Omental fat pad (tissue), 4 donors: Measurements from ENCODE around the gene ESPL1. TPM values are rescaled to one million over a fixed set of nuclear protein-coding genes. Genes with fewer than 3 reads are reported as not detected.

Experiments
- ATAC-seq: fragments of 150-250 bp; one replicate; pipeline ENCODE4 v1.9.1; 2016; ENCODE audit warnings: mild to moderate bottlenecking, moderate library complexity; ENCODE audit not compliant: low FRiP score
- DNase-seq: peaks from one replicate; pipeline ENCODE4 v3.0.0-alpha.2; 2019; ENCODE audit warnings: low spot score
- CTCF ChIP-seq, 3 donors: fragments of 450-650 bp; IDR thresholded peaks; one replicate each; pipeline ENCODE4 v1.5.1; 2016 to 2017; ENCODE audit warnings: antibody characterized with exemption in 3 of 3, mild to moderate bottlenecking in 3 of 3, moderate library complexity in 2 of 3
- total RNA-seq, 4 donors: library from RNA; depleted of rRNA; stranded (reverse); fragments of >200 nt; gene quantifications; one replicate each; pipeline ENCODE4 v1.1.0, GENCODE V29; 2016

The ESPL1 gene
- total RNA-seq, 4 donors from 2014 or later, result 0.63 to 2.0 (median 0.90) TPM

DNA sequence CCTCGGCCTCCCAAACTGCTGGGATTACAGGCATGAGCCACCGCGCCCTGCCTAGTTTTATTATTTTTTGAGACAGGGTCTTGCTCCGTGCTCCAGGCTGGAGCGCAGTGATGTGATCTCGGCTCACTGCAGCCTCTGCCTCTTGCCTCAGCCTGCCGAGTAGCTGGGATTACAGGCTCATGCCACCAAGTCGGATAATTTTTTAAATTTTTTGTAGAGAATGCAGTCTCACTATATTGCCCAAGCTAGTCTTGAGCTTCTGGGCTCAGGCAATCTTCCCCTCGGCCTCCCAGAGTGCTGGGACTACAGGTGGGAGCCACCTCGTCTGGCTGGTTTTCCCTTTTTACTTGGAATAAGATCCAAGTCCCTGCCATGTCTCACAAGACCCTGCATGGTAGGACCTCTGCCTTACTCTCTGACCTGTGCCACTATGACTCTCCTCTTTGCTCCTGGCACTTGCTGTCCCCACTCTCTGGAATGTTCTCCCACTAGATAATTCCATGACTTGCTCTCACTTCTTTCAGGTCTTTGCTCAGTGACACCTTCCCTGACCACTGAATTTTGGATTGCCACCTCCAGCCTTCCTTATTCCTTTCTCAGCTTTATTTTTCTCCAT lies 28.3 kb upstream of the ESPL1 start:
- DNase-seq (no peak), ATAC-seq (no peak)
- no peak for TF ChIP-seq CTCF (IDR thresholded peaks at IDR 0.05)

GRCh38 chr12:53241623-53242412 lies 26.3 kb upstream of the ESPL1 start:
- TF ChIP-seq CTCF (IDR thresholded peaks at IDR 0.05), result no peak
- DNase-seq (no peak), ATAC-seq (no peak)

GRCh38 chr12:53244337-53244736 lies 23.8 kb upstream of the ESPL1 start:
- no peak for ATAC-seq
- DNase-seq, result no peak
- TF ChIP-seq CTCF (IDR thresholded peaks at IDR 0.05), result no peak

GRCh38 chr12:53245286-53245685 lies 22.8 kb upstream of the ESPL1 start:
- no peak for TF ChIP-seq CTCF (IDR thresholded peaks at IDR 0.05)
- no peak for ATAC-seq

DNA sequence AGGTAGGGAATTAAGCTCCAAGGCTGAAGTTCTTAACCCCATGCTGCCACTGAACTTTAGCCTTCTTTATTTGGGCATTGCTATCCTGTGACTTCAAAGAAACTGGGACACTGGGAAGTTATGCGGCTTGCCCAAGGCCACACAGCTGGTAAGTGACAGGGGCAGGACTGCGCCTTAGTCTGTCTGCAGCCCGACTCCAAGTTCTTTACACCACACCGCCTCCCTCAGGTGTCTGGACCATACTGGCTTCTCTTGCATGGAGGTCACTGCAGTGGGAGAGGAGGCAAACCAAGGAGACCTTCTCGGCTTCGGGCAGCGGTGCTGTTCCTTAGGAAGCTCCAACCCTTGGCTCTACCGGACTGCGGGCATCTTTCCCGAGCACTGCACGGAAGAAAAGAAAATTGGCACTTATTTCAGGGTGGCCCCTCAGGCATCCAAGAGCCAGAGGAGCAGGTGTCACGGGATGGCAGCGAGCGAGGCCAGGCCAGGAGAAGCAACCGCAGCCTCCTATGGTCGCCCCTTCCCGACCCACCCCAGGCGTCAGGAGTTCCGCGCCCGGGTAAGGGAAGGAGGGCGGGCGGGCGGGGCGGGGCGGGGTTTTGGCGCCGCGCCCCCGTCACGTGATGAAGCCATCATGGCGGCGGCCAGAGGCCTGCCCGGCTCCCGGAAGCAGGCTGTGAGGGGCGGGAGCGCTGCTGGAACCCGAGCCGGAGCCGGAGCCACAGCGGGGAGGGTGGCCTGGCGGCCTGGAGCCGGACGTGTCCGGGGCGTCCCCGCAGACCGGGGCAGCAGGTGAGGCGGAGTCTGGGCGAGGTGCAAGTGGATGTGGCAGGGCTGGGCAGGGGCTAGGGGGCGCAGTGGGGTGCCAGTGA lies 16.4 kb upstream of the ESPL1 start:
- no peak for DNase-seq
- peak; percentile 87 for ATAC-seq
- TF ChIP-seq CTCF (IDR thresholded peaks at IDR 0.05), result no peak

More at GRCh38 chr12:53245286-53245685, 22.8 kb upstream of the ESPL1 start:
- DNase-seq, result no peak

GRCh38 chr12:53252349-53252916 lies 15.7 kb upstream of the ESPL1 start:
- ATAC-seq (peak; percentile 80), DNase-seq (no peak)
- no peak for TF ChIP-seq CTCF (IDR thresholded peaks at IDR 0.05)
